ENCODE data around the gene ANKLE1.
"Not testable (repeated sequence)": the region's sequence is repeated elsewhere in the genome, so short reads cannot be mapped to it uniquely, and the experiment has no call there.

The ANKLE1 gene

DNA sequence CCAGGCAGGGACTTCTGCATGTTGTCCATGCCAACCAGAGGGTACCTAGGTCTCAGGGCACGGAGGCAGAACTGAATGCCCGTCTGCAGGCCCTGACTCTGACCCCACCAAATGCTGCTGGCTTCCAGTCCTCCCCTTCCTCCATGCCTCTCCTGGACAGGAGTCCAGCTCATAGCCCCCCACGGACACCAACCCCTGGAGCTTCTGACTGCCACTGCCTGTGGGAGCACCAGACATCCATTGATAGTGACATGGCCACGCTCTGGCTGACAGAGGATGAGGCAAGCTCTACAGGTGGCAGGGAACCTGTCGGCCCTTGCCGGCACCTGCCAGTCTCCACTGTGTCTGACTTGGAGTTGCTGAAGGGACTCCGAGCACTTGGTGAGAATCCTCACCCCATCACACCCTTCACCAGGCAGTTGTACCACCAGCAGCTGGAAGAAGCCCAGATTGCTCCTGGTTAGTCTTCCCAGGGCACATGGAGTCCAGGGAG is 1.8 kb downstream of the ANKLE1 start:
- Histone ChIP-seq H3K4me1 (ENCODE audit: control insufficient read depth in 1 of 2, insufficient read depth in 2 of 2, low read length in 2 of 2) (peaks cover 7 to 15% of the 10 kb centered on the region in 2 donors), H3K36me3 (ENCODE audit: control insufficient read depth in 1 of 2, insufficient read depth in 2 of 2, low read length in 2 of 2) (peaks cover 0 to 6% of the 10 kb centered on the region in 2 donors), H3K27ac (ENCODE audit: low read depth, low read length) (no peak overlapping the region), H3K9me3 (ENCODE audit: control insufficient read depth in 1 of 2, low read length in 2 of 2) (no peaks in the 10 kb centered on the region), H3K4me3 (ENCODE audit: low read depth in 1 of 2, low read length in 2 of 2) (no peak overlapping the region), H3K9ac (ENCODE audit: low read depth in 1 of 2, low read length in 2 of 2) (no peak overlapping the region), H3K27me3 (ENCODE audit: control insufficient read depth in 1 of 2, insufficient read depth in 2 of 2, low read length in 2 of 2) (peaks cover 0 to 3% of the 10 kb centered on the region in 2 donors)

- no peak overlapping the region for H3K9ac ChIP-seq (ENCODE audit: low read depth in 1 of 2, low read length in 2 of 2)
- peaks cover 0 to 3% of the 10 kb centered on the region in 2 donors for H3K27me3 ChIP-seq (ENCODE audit: control insufficient read depth in 1 of 2, insufficient read depth in 2 of 2, low read length in 2 of 2)
- H3K36me3 ChIP-seq (ENCODE audit: control insufficient read depth in 1 of 2, insufficient read depth in 2 of 2, low read length in 2 of 2) = no peaks in the 10 kb centered on the region
- H3K4me1 ChIP-seq (ENCODE audit: control insufficient read depth in 1 of 2, insufficient read depth in 2 of 2, low read length in 2 of 2) = peaks cover 7 to 15% of the 10 kb centered on the region in 2 donors
- H3K9me3 ChIP-seq (ENCODE audit: control insufficient read depth in 1 of 2, low read length in 2 of 2) = no peaks in the 10 kb centered on the region
- H3K4me3 ChIP-seq (ENCODE audit: low read depth in 1 of 2, low read length in 2 of 2) = no peak overlapping the region
- no peak overlapping the region for H3K27ac ChIP-seq (ENCODE audit: low read depth, low read length)
Observed at GRCh38 chr19:17285415-17286135, 3.9 kb downstream of the ANKLE1 start.

DNA sequence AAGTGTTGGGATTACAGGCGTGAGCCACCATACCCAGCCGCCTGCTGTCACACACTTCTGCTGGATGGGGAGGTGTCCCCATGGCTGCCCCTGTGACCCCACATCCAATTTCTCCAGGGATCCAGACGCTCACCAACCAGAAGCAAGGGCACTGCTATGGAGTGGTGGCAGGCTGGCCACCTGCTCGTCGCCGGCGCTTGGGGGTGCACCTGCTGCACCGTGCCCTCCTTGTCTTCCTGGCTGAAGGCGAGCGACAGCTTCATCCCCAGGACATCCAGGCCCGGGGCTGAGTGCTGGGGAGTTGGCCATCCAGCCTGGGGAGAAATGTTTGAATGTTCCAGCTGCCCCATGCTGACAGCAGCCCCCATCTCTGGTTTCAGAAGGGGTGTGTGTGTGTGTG is 4.6 kb downstream of the ANKLE1 start:
- H3K9me3 ChIP-seq (ENCODE audit: control insufficient read depth in 1 of 2, low read length in 2 of 2) = no peaks in the 10 kb centered on the region
- H3K27ac ChIP-seq (ENCODE audit: low read depth, low read length) = no peak overlapping the region
- peaks cover 0 to 3% of the 10 kb centered on the region in 2 donors for H3K27me3 ChIP-seq (ENCODE audit: control insufficient read depth in 1 of 2, insufficient read depth in 2 of 2, low read length in 2 of 2)
- peaks cover 7 to 13% of the 10 kb centered on the region in 2 donors for H3K4me1 ChIP-seq (ENCODE audit: control insufficient read depth in 1 of 2, insufficient read depth in 2 of 2, low read length in 2 of 2)
- H3K4me3 ChIP-seq (ENCODE audit: low read depth in 1 of 2, low read length in 2 of 2) = no peak overlapping the region
- H3K9ac ChIP-seq (ENCODE audit: low read depth in 1 of 2, low read length in 2 of 2) = no peak overlapping the region
- no peaks in the 10 kb centered on the region for H3K36me3 ChIP-seq (ENCODE audit: control insufficient read depth in 1 of 2, insufficient read depth in 2 of 2, low read length in 2 of 2)

- Histone ChIP-seq H3K4me1 (ENCODE audit: control insufficient read depth in 1 of 2, insufficient read depth in 2 of 2, low read length in 2 of 2) (peaks cover 7 to 9% of the 10 kb centered on the region in 2 donors), H3K27me3 (ENCODE audit: control insufficient read depth in 1 of 2, insufficient read depth in 2 of 2, low read length in 2 of 2) (peaks cover 0 to 3% of the 10 kb centered on the region in 2 donors), H3K4me3 (ENCODE audit: low read depth in 1 of 2, low read length in 2 of 2) (no peak overlapping the region), H3K27ac (ENCODE audit: low read depth, low read length) (no peak overlapping the region), H3K9ac (ENCODE audit: low read depth in 1 of 2, low read length in 2 of 2) (no peak overlapping the region), H3K36me3 (ENCODE audit: control insufficient read depth in 1 of 2, insufficient read depth in 2 of 2, low read length in 2 of 2) (no peaks in the 10 kb centered on the region), H3K9me3 (ENCODE audit: control insufficient read depth in 1 of 2, low read length in 2 of 2) (no peaks in the 10 kb centered on the region)
Observed at GRCh38 chr19:17286752-17287151, 5.1 kb downstream of the ANKLE1 start.

DNA sequence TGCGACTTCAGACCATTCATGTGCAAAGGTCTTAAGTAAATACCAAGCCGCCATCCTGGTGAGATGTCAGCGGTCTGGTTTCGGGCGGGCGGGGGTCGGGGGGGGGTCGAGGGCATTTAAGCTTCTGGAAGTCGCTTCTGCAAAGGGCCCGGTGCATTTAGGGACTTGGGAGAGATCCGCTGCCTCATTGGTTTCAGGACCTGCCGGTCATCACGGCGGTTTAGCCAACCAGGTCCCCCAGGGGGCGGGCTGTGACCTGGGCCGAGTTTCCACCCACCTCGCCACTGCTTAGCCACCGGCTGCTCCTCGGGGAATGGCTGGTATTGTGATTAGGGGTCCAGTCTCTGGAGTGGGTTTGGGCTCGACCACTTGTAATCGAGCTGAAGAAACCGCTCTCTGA is 7.8 kb downstream of the ANKLE1 start:
- no peak overlapping the region for H3K4me3 ChIP-seq (ENCODE audit: low read depth in 1 of 2, low read length in 2 of 2)
- no peaks in the 10 kb centered on the region for H3K36me3 ChIP-seq (ENCODE audit: control insufficient read depth in 1 of 2, insufficient read depth in 2 of 2, low read length in 2 of 2)
- peaks cover 0 to 3% of the 10 kb centered on the region in 2 donors for H3K27me3 ChIP-seq (ENCODE audit: control insufficient read depth in 1 of 2, insufficient read depth in 2 of 2, low read length in 2 of 2)
- H3K9me3 ChIP-seq (ENCODE audit: control insufficient read depth in 1 of 2, low read length in 2 of 2) = no peaks in the 10 kb centered on the region
- no peak overlapping the region for H3K9ac ChIP-seq (ENCODE audit: low read depth in 1 of 2, low read length in 2 of 2)
- H3K27ac ChIP-seq (ENCODE audit: low read depth, low read length) = no peak overlapping the region
- peaks cover 0 to 9% of the 10 kb centered on the region in 2 donors for H3K4me1 ChIP-seq (ENCODE audit: control insufficient read depth in 1 of 2, insufficient read depth in 2 of 2, low read length in 2 of 2)

GRCh38 chr19:17292301-17293074 is 10.8 kb downstream of the ANKLE1 start:
- Histone ChIP-seq H3K4me1 (ENCODE audit: control insufficient read depth in 1 of 2, insufficient read depth in 2 of 2, low read length in 2 of 2) (peaks cover 0 to 9% of the 10 kb centered on the region in 2 donors), H3K27me3 (ENCODE audit: control insufficient read depth in 1 of 2, insufficient read depth in 2 of 2, low read length in 2 of 2) (no peaks in the 10 kb centered on the region), H3K9ac (ENCODE audit: low read depth in 1 of 2, low read length in 2 of 2) (peak overlapping the region; percentile 48 to 64), H3K36me3 (ENCODE audit: control insufficient read depth in 1 of 2, insufficient read depth in 2 of 2, low read length in 2 of 2) (no peaks in the 10 kb centered on the region), H3K27ac (ENCODE audit: low read depth, low read length) (peak overlapping the region; percentile 25), H3K4me3 (ENCODE audit: low read depth in 1 of 2, low read length in 2 of 2) (peak overlapping the region; percentile 83 to 88), H3K9me3 (ENCODE audit: control insufficient read depth in 1 of 2, low read length in 2 of 2) (no peaks in the 10 kb centered on the region)

GRCh38 chr19:17293605-17294004 is 11.9 kb downstream of the ANKLE1 start:
- Histone ChIP-seq H3K27ac (ENCODE audit: low read depth, low read length) (no peak overlapping the region), H3K36me3 (ENCODE audit: control insufficient read depth in 1 of 2, insufficient read depth in 2 of 2, low read length in 2 of 2) (no peaks in the 10 kb centered on the region), H3K9me3 (ENCODE audit: control insufficient read depth in 1 of 2, low read length in 2 of 2) (peaks cover 3% of the 10 kb centered on the region in 2 donors), H3K27me3 (ENCODE audit: control insufficient read depth in 1 of 2, insufficient read depth in 2 of 2, low read length in 2 of 2) (no peaks in the 10 kb centered on the region), H3K4me1 (ENCODE audit: control insufficient read depth in 1 of 2, insufficient read depth in 2 of 2, low read length in 2 of 2) (peaks cover 0 to 9% of the 10 kb centered on the region in 2 donors), H3K9ac (ENCODE audit: low read depth in 1 of 2, low read length in 2 of 2) (no peak overlapping the region), H3K4me3 (ENCODE audit: low read depth in 1 of 2, low read length in 2 of 2) (no peak overlapping the region)

- no peak overlapping the region for H3K9ac ChIP-seq (ENCODE audit: low read depth in 1 of 2, low read length in 2 of 2)
- no peaks in the 10 kb centered on the region for H3K27me3 ChIP-seq (ENCODE audit: control insufficient read depth in 1 of 2, insufficient read depth in 2 of 2, low read length in 2 of 2)
Observed at GRCh38 chr19:17294051-17294891, 12.6 kb downstream of the ANKLE1 start.

DNA sequence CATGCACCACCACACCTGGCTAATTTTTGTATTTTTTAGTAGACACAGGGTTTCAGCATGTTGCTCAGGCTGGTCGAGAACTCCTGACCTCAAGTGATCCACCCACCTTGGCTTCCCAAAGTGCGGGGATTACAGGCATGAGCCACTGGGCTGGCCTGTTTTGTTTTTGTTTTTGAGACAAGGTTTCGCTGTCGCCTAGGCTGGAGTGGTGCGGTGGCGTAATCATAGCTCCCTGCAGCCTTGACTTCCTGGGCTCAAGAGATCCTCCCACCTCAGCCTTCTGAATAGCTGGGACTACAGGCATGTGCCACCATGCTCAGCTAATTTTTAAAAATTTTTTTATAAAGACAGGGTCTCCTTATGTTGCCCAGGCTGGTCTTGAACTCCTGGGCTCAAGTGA is 13.8 kb downstream of the ANKLE1 start:
- H3K4me1 ChIP-seq (ENCODE audit: control insufficient read depth in 1 of 2, insufficient read depth in 2 of 2, low read length in 2 of 2); H3K36me3 ChIP-seq (ENCODE audit: control insufficient read depth in 1 of 2, insufficient read depth in 2 of 2, low read length in 2 of 2); H3K27me3 ChIP-seq (ENCODE audit: control insufficient read depth in 1 of 2, insufficient read depth in 2 of 2, low read length in 2 of 2); H3K9me3 ChIP-seq (ENCODE audit: control insufficient read depth in 1 of 2, low read length in 2 of 2); H3K27ac ChIP-seq (ENCODE audit: low read depth, low read length); H3K9ac ChIP-seq (ENCODE audit: low read depth in 1 of 2, low read length in 2 of 2); H3K4me3 ChIP-seq (ENCODE audit: low read depth in 1 of 2, low read length in 2 of 2): not testable (repeated sequence)

More at GRCh38 chr19:17294051-17294891, 12.6 kb downstream of the ANKLE1 start:
- Histone ChIP-seq H3K9me3 (ENCODE audit: control insufficient read depth in 1 of 2, low read length in 2 of 2) (peaks cover 3% of the 10 kb centered on the region in 2 donors), H3K4me1 (ENCODE audit: control insufficient read depth in 1 of 2, insufficient read depth in 2 of 2, low read length in 2 of 2) (peaks cover 0 to 9% of the 10 kb centered on the region in 2 donors), H3K36me3 (ENCODE audit: control insufficient read depth in 1 of 2, insufficient read depth in 2 of 2, low read length in 2 of 2) (no peaks in the 10 kb centered on the region), H3K4me3 (ENCODE audit: low read depth in 1 of 2, low read length in 2 of 2) (no peak overlapping the region), H3K27ac (ENCODE audit: low read depth, low read length) (no peak overlapping the region)

Measured in duodenal mucosa (tissue), 2 donors.